Common myeloid progenitor, CD34-positive (primary cell): ENCODE measurements around the gene GNAL.

Source experiments
- CTCF ChIA-PET: fragments of 350-600 bp; sonication (Branson Sonifier 250); formaldehyde crosslinking; loops from one replicate; lab custom pipeline; 2021; ENCODE audit warnings: antibody characterized with exemption; lab: Charles Lee
- POLR2A ChIA-PET: fragments of 350-600 bp; sonication (Branson Sonifier 250); formaldehyde crosslinking; loops from one replicate; lab custom pipeline; 2021; ENCODE audit warnings: antibody characterized with exemption; lab: Charles Lee
- DNase-seq, 3 donors: peaks; one replicate each; pipeline versions ENCODE4 v3.0.0 to v3.0.0-alpha.2; 2013
- H3K27ac ChIP-seq, 2 experiments: 1 replicate in 1 of 2; 2 replicates in 1 of 2; pipeline ENCODE4 v1.7.0; 2013; ENCODE audit warnings: inconsistent platforms in 2 of 2, low read length in 2 of 2, mild to moderate bottlenecking in 2 of 2, low read depth in 1 of 2, moderate library complexity in 1 of 2; ENCODE audit not compliant: severe bottlenecking in 2 of 2, insufficient read depth in 1 of 2, poor library complexity in 1 of 2
- H3K27me3 ChIP-seq, 5 experiments: replicated peaks in 2 of 5; 1 replicate in 3 of 5; 2 replicates in 2 of 5; pipeline versions ENCODE4 v1.6.1 to v1.7.0; 2013; ENCODE audit warnings: low read length in 4 of 5, mild to moderate bottlenecking in 2 of 5, moderate library complexity in 2 of 5, inconsistent platforms in 1 of 5; ENCODE audit not compliant: insufficient read depth in 5 of 5, control insufficient read depth in 4 of 5
- H3K36me3 ChIP-seq, 4 experiments: 1 replicate in 2 of 4; 2 replicates in 2 of 4; pipeline versions ENCODE4 v1.6.1 to v1.7.0; 2013; ENCODE audit warnings: low read length in 3 of 4, control low read depth in 1 of 4, mild to moderate bottlenecking in 1 of 4; ENCODE audit not compliant: control insufficient read depth in 4 of 4, insufficient read depth in 4 of 4
- H3K4me1 ChIP-seq, 4 experiments: 1 replicate in 3 of 4; 2 replicates in 1 of 4; pipeline versions ENCODE4 v1.6.1 to v1.7.1; 2013; ENCODE audit warnings: low read length in 3 of 4, mild to moderate bottlenecking in 3 of 4, control low read depth in 1 of 4, inconsistent platforms in 1 of 4, moderate library complexity in 1 of 4; ENCODE audit not compliant: control insufficient read depth in 4 of 4, insufficient read depth in 4 of 4; ENCODE audit errors: control extremely low read depth in 1 of 4
- H3K4me3 ChIP-seq, 7 experiments: 1 replicate in 4 of 7; 2 replicates in 3 of 7; pipeline versions ENCODE4 v1.5.1 to v1.7.0; 2013; ENCODE audit warnings: mild to moderate bottlenecking in 7 of 7, low read length in 6 of 7, moderate library complexity in 6 of 7, inconsistent platforms in 2 of 7, low read depth in 2 of 7, control low read depth in 1 of 7; ENCODE audit not compliant: insufficient read depth in 4 of 7, control insufficient read depth in 1 of 7; ENCODE audit errors: extremely low read depth in 1 of 7
- H3K9me3 ChIP-seq, 5 experiments: 1 replicate in 4 of 5; 2 replicates in 1 of 5; pipeline versions ENCODE4 v1.6.1 to v1.7.1; 2013; ENCODE audit warnings: low read length in 4 of 5, mild to moderate bottlenecking in 2 of 5, inconsistent platforms in 1 of 5, low read depth in 1 of 5, moderate library complexity in 1 of 5; ENCODE audit not compliant: control insufficient read depth in 4 of 5, insufficient read depth in 2 of 5; ENCODE audit errors: control extremely low read depth in 1 of 5
- WGBS: methylation state at CpG from one replicate; pipeline ENCODE4 v1.1.5; 2013; ENCODE audit not compliant: insufficient coverage; 5-methylcytosine and 5-hydroxymethylcytosine counted together

Gene GNAL

GRCh38 chr18:11795916-11796315, 106.9 kb downstream of the GNAL start:
- no peaks in the 10 kb centered on the region for H3K9me3 ChIP-seq
- no peak for DNase-seq
- ChIA-PET CTCF (interaction anchor here (0.6 kb wide), 1 partner anchor 49 kb away, joined by 3 read pairs; no protein-coding TSS in a partner anchor), POLR2A (no interaction called here)
- H3K27me3 ChIP-seq = peaks cover 0 to 3% (median 0%) of the 10 kb centered on the region in 5 experiments
- no peak overlapping the region for H3K4me3 ChIP-seq
- no peaks in the 10 kb centered on the region for H3K36me3 ChIP-seq
- no CpG with 5 or more reads among the region's 6 CpGs for WGBS
- no peaks in the 10 kb centered on the region for H3K4me1 ChIP-seq
- H3K27ac ChIP-seq = no peak overlapping the region

GRCh38 chr18:11798271-11798670, 109.2 kb downstream of the GNAL start:
- no peak overlapping the region for H3K4me3 ChIP-seq
- no peaks in the 10 kb centered on the region for H3K9me3 ChIP-seq
- peaks cover 0 to 7% (median 1%) of the 10 kb centered on the region in 5 experiments for H3K27me3 ChIP-seq
- H3K36me3 ChIP-seq = no peaks in the 10 kb centered on the region
- ChIA-PET CTCF (no interaction called here), POLR2A (no interaction called here)
- DNase-seq = no peak
- WGBS = 100% methylated on average over 1 of the region's 1 CpG
- H3K4me1 ChIP-seq = no peaks in the 10 kb centered on the region
- H3K27ac ChIP-seq = no peak overlapping the region

DNA sequence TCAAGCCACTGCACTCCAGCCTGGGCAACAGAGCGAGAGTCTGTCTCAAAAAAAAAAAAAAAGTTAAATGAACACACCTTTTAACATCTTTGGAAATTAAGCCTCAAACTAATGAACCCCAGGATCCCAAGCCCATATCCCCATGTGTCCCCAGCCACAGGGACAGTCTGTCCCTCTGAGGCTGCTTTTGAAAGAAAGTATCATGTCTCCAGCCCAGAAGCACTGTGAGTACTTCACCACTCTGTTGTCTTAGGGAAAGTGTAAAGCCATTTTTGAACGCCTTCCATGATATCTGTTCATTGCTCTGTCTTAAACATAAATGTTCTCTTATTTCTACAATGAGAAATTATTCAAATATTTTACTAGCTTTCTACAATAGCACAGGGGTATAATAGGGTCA, 110.0 kb downstream of the GNAL start:
- CTCF ChIA-PET = no interaction called here
- WGBS = 100% methylated on average over 1 of the region's 2 CpGs
- POLR2A ChIA-PET = no interaction called here
- Histone ChIP-seq H3K4me3 (no peak overlapping the region), H3K36me3 (no peaks in the 10 kb centered on the region), H3K27me3 (peaks cover 0 to 7% (median 2%) of the 10 kb centered on the region in 5 experiments), H3K27ac (no peak overlapping the region), H3K9me3 (no peaks in the 10 kb centered on the region), H3K4me1 (no peaks in the 10 kb centered on the region)
- DNase-seq = no peak

- Histone ChIP-seq H3K27me3 (peaks cover 0 to 7% (median 2%) of the 10 kb centered on the region in 5 experiments), H3K27ac (no peak overlapping the region), H3K4me1 (no peaks in the 10 kb centered on the region), H3K36me3 (no peaks in the 10 kb centered on the region), H3K4me3 (no peak overlapping the region), H3K9me3 (no peaks in the 10 kb centered on the region)
- CTCF ChIA-PET = no interaction called here
- no peak for DNase-seq
- 81% methylated on average over 2 of the region's 5 CpGs for WGBS
- POLR2A ChIA-PET = no interaction called here
Measured at GRCh38 chr18:11800566-11801334, 111.7 kb downstream of the GNAL start.

DNA sequence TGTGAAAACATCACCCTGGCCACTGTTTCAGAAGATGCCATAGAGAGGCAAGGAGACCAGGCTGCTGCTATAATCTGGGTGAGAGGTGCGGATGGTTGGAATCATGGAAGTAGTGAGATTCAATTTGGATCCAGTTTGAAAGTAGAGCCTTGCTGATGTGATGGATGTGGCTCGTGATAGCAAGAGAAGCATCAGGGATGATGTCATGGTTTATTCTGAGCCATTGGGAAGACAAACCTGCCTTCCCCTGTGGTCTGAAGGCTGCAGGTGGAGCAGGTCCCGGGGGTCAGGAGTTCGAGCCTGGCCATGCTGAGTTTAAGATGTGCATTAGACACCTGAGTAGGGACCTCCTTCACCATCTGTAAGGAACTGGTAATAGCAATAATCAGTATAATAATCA, 112.5 kb downstream of the GNAL start:
- Histone ChIP-seq H3K9me3 (no peaks in the 10 kb centered on the region), H3K4me3 (no peak overlapping the region), H3K27ac (no peak overlapping the region), H3K27me3 (peaks cover 0 to 7% (median 2%) of the 10 kb centered on the region in 5 experiments), H3K36me3 (no peaks in the 10 kb centered on the region), H3K4me1 (no peaks in the 10 kb centered on the region)
- DNase-seq = no peak
- CTCF ChIA-PET = no interaction called here
- POLR2A ChIA-PET = no interaction called here
- whole genome bisulfite sequencing = 100% methylated on average over 2 of the region's 4 CpGs

DNA sequence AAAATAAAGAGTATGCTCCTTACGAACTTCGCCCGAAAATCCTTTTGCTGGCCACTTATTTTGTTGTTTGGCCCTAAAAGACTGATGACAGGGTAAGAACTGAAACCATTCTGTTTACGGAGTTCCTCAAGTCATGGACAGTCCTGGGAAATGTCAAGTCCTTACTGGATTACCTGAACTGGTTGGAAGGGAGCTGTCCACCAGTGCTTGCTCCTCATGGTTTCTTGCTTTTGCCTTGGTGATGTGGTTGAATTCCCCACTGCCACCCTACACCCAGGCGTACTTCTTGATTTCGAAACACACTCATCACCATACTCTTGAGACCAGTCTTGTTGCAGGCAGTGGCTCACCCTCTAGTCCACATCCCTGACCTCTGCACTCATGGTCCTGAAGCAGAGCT, 113.1 kb downstream of the GNAL start:
- ChIA-PET POLR2A (no interaction called here), CTCF (no interaction called here)
- Histone ChIP-seq H3K4me1 (no peaks in the 10 kb centered on the region), H3K27me3 (peaks cover 0 to 7% (median 2%) of the 10 kb centered on the region in 5 experiments), H3K36me3 (no peaks in the 10 kb centered on the region), H3K27ac (no peak overlapping the region), H3K4me3 (no peak overlapping the region), H3K9me3 (no peaks in the 10 kb centered on the region)
- 96% methylated on average over 6 of the region's 6 CpGs for whole genome bisulfite sequencing
- no peak for DNase-seq

DNA sequence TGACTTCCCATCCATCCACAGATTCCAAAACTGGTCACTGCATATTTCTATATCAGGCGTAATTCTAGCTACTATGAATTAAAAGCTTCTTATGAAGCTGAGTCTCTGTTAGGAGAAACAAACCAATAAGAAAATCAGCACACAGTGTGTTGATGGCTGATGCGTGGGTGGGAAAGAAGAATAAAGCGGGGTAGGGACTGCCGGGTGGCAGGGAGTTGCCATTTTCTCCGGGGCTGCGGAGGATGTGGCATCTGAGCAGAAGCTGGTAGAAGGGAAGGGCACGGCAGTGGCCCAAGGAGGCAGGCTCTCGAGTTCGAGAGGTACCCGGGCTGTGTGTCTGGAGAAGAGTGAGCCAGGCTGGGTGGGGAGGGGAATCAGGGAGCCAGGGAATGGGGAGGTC, 113.5 kb downstream of the GNAL start:
- Histone ChIP-seq H3K27ac (no peak overlapping the region), H3K36me3 (no peaks in the 10 kb centered on the region), H3K9me3 (no peaks in the 10 kb centered on the region), H3K4me1 (no peaks in the 10 kb centered on the region), H3K4me3 (no peak overlapping the region), H3K27me3 (peaks cover 0 to 7% (median 2%) of the 10 kb centered on the region in 5 experiments)
- 94% methylated on average over 9 of the region's 10 CpGs for WGBS
- ChIA-PET POLR2A (no interaction called here), CTCF (no interaction called here)
- DNase-seq = no peak
